HG03064 (cell line): ENCODE results near the gene DAPK2.

ENCODE experiments used
- ATAC-seq: cut with Tn5 transposase; IDR thresholded peaks from one replicate; pipeline ENCODE4 v1.9.1; 2021; ENCODE audit warnings: low read depth; ENCODE audit not compliant: unreplicated experiment

Gene DAPK2

GRCh38 chr15:64026591-64026990 is 19.7 kb downstream of the DAPK2 start:
- no peak for ATAC-seq

- ATAC-seq: no peak
Measured at GRCh38 chr15:64024172-64025050, 21.9 kb downstream of the DAPK2 start.

GRCh38 chr15:64023220-64023619 is 23.1 kb downstream of the DAPK2 start:
- ATAC-seq: no peak

GRCh38 chr15:64022571-64022970 is 23.7 kb downstream of the DAPK2 start:
- ATAC-seq: no peak

- ATAC-seq: no peak
Measured at GRCh38 chr15:64019764-64020163, 26.5 kb downstream of the DAPK2 start.

- no peak for ATAC-seq
Measured at GRCh38 chr15:64017591-64018163, 28.6 kb downstream of the DAPK2 start.

- ATAC-seq: no peak
Measured at GRCh38 chr15:64017082-64017588, 29.1 kb downstream of the DAPK2 start.

- ATAC-seq: no peak
Measured at GRCh38 chr15:64016257-64016656, 30.0 kb downstream of the DAPK2 start.

GRCh38 chr15:64014995-64015394 is 31.3 kb downstream of the DAPK2 start:
- no peak for ATAC-seq

GRCh38 chr15:64013179-64014062 is 32.9 kb downstream of the DAPK2 start:
- no peak for ATAC-seq

GRCh38 chr15:64011736-64012135 is 34.5 kb downstream of the DAPK2 start:
- no peak for ATAC-seq

GRCh38 chr15:64010719-64011118 is 35.6 kb downstream of the DAPK2 start:
- ATAC-seq: peak; percentile 69

GRCh38 chr15:64009798-64010261 is 36.5 kb downstream of the DAPK2 start:
- ATAC-seq: no peak

GRCh38 chr15:64009241-64009640 is 37.0 kb downstream of the DAPK2 start:
- no peak for ATAC-seq

- ATAC-seq: no peak
Measured at GRCh38 chr15:64008177-64008576, 38.1 kb downstream of the DAPK2 start.

- no peak for ATAC-seq
Measured at GRCh38 chr15:64006642-64007041, 39.6 kb downstream of the DAPK2 start.

- ATAC-seq: no peak
Measured at GRCh38 chr15:64004587-64004986, 41.7 kb downstream of the DAPK2 start.

GRCh38 chr15:64004056-64004455 is 42.2 kb downstream of the DAPK2 start:
- no peak for ATAC-seq

GRCh38 chr15:64003182-64003581 is 43.1 kb downstream of the DAPK2 start:
- no peak for ATAC-seq

- ATAC-seq: no peak
Measured at GRCh38 chr15:64001148-64001547, 45.1 kb downstream of the DAPK2 start.
